Endodermal cell (in vitro differentiated cells): ENCODE data around the gene TBX5. TPM values are rescaled to one million over a fixed set of nuclear protein-coding genes. Genes with fewer than 3 reads are reported as not detected.

Experiments
- DNase-seq: peaks from one replicate; pipeline ENCODE4 v3.0.0-alpha.2; 2017
- H3K27ac ChIP-seq: 2 replicates; pipeline ENCODE4 v1.5.1; 2013; ENCODE audit warnings: mild to moderate bottlenecking, low read depth, low read length, moderate library complexity
- H3K27me3 ChIP-seq: 2 replicates; pipeline ENCODE4 v1.6.1; 2013; ENCODE audit warnings: mild to moderate bottlenecking, low read length, moderate library complexity; ENCODE audit not compliant: insufficient read depth, control insufficient read depth, poor library complexity, severe bottlenecking
- H3K36me3 ChIP-seq: 2 replicates; pipeline ENCODE4 v1.7.0; 2013; ENCODE audit warnings: mild to moderate bottlenecking, low read length, moderate library complexity; ENCODE audit not compliant: control insufficient read depth, insufficient read depth
- H3K4me1 ChIP-seq: one replicate; pipeline ENCODE4 v1.7.0; 2013; ENCODE audit warnings: low read length; ENCODE audit not compliant: control insufficient read depth, insufficient read depth
- H3K4me3 ChIP-seq: 2 replicates; pipeline ENCODE4 v1.5.1; 2013; ENCODE audit warnings: mild to moderate bottlenecking, low read length, moderate library complexity
- H3K9ac ChIP-seq: 2 replicates; pipeline ENCODE4 v1.6.1; 2013; ENCODE audit warnings: mild to moderate bottlenecking, low read length, moderate library complexity; ENCODE audit not compliant: poor library complexity, severe bottlenecking; ENCODE audit errors: extremely low read depth
- H3K9me3 ChIP-seq: 2 replicates; pipeline ENCODE4 v1.6.1; 2013; ENCODE audit warnings: mild to moderate bottlenecking, low read length, moderate library complexity; ENCODE audit not compliant: control insufficient read depth
- H3K27ac Mint-ChIP-seq: 2 replicates; pipeline ENCODE4 v1.8.0; 2020; ENCODE audit warnings: mixed read lengths
- H3K27me3 Mint-ChIP-seq: 2 replicates; pipeline ENCODE4 v1.8.0; 2021; ENCODE audit warnings: mild to moderate bottlenecking, mixed read lengths; ENCODE audit not compliant: insufficient read depth
- H3K36me3 Mint-ChIP-seq: 2 replicates; pipeline ENCODE4 v1.8.0; 2020; ENCODE audit warnings: low read depth, mixed read lengths
- H3K4me1 Mint-ChIP-seq: 2 replicates; pipeline ENCODE4 v1.8.0; 2020; ENCODE audit warnings: mixed read lengths
- H3K4me3 Mint-ChIP-seq: 2 replicates; pipeline ENCODE4 v1.8.0; 2020; ENCODE audit warnings: mild to moderate bottlenecking, moderate library complexity, mixed read lengths
- H3K9me3 Mint-ChIP-seq: 2 replicates; pipeline ENCODE4 v1.8.0; 2020; ENCODE audit warnings: mild to moderate bottlenecking, mixed read lengths
- CTCF ChIP-seq: fragments of 200-600 bp; sonication (generic); conservative IDR thresholded peaks from 2 replicates; pipeline ENCODE4 v1.5.0; 2021; ENCODE audit warnings: antibody characterized with exemption, mild to moderate bottlenecking
- WGBS, 2 experiments: methylation state at CpG; one replicate each; pipeline versions ENCODE4 v1.1.5 to v1.1.7; 2013; ENCODE audit warnings: missing lambda C conversion rate in 2 of 2, mixed read lengths in 1 of 2; ENCODE audit not compliant: insufficient coverage in 1 of 2, insufficient read length in 1 of 2; 5-methylcytosine and 5-hydroxymethylcytosine counted together
- total RNA-seq, 2 donors: library from RNA; stranded (reverse); fragmentation: NEBNext Ultra II Directional in 1 of 2; extraction: Animal tissue kit (Norgen Biotek cat#: 25700) in 1 of 2; gene quantifications; 2 replicates in 1 of 2; 3 replicates in 1 of 2; pipeline ENCODE4 v1.2.1, GENCODE V29; 2021

Gene TBX5
- total RNA-seq, 2 donors from 2014 or later = not detected

DNA sequence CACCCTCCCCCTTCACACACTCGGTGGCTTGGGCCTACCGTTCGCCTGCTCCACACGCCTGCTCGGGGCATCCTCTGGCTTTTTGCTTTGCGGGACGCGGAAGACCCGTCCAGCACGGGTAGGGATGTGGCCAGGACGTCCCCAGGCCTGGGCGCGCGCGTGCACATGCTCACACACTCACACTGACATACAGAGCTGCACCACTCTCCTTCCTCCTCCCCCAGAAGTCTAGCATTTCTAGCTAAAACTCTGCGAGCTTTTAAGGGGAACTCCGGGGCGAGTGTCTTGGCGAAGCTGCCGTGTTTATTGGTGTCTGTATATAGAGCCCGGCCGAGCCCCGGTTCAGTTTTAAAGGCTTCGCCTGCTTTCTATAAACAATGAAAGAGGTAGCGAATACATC lies 5.0 kb downstream of the TBX5 start:
- Mint-ChIP-seq H3K4me3 (no peak overlapping the region), H3K27me3 (peaks cover 99% of the 10 kb centered on the region), H3K4me1 (peaks cover 32% of the 10 kb centered on the region), H3K36me3 (no peaks in the 10 kb centered on the region), H3K27ac (no peak overlapping the region), H3K9me3 (no peaks in the 10 kb centered on the region)
- DNase-seq = peak; percentile 76
- Histone ChIP-seq H3K27ac (no peak overlapping the region), H3K9me3 (no peaks in the 10 kb centered on the region), H3K36me3 (no peaks in the 10 kb centered on the region), H3K9ac (no peak overlapping the region), H3K4me3 (no peak overlapping the region), H3K4me1 (no peaks in the 10 kb centered on the region), H3K27me3 (peaks cover 100% of the 10 kb centered on the region)
- WGBS, 2 experiments = 4 to 7% methylated on average over 5 to 25 of the region's 25 CpGs
- TF ChIP-seq CTCF = no peak

DNA sequence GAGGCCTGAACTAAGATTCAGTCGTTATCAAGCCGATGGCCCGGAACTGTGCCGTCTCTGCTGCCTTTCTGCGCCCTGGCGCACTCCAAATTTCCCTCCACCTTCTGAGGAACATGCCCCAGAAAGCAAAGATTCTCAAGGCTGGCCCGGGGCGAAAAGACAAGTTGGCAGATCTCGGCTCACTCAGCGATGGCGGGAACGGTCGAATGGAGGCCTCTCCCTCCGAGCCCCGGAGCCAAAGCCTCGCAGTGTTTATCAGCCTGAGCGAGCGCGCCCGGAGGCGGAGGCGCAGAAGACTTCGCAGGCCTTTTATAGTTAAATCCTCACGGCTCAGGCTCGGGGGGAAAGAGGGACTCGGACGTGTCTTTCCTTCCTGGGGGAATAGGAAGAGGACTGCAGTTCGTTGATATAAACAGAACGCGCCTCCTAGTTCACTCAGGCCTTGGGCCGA lies 5.6 kb downstream of the TBX5 start:
- WGBS, 2 experiments = 2 to 5% methylated on average over 27 of the region's 31 CpGs
- peak; percentile 82 for DNase-seq
- Mint-ChIP-seq H3K4me1 (peaks cover 33% of the 10 kb centered on the region), H3K36me3 (no peaks in the 10 kb centered on the region), H3K27me3 (peaks cover 99% of the 10 kb centered on the region), H3K27ac (no peak overlapping the region), H3K4me3 (peak overlapping the region; percentile 40), H3K9me3 (no peaks in the 10 kb centered on the region)
- H3K9me3 ChIP-seq = no peaks in the 10 kb centered on the region
- no peak for TF ChIP-seq CTCF
- H3K9ac ChIP-seq = no peak overlapping the region
- no peaks in the 10 kb centered on the region for H3K36me3 ChIP-seq
- H3K4me3 ChIP-seq = no peak overlapping the region
- no peak overlapping the region for H3K27ac ChIP-seq
- peaks cover 100% of the 10 kb centered on the region for H3K27me3 ChIP-seq
- no peaks in the 10 kb centered on the region for H3K4me1 ChIP-seq

GRCh38 chr12:114399664-114400211 lies 6.2 kb downstream of the TBX5 start:
- peak overlapping the region; percentile 40 for H3K4me3 Mint-ChIP-seq
- Histone ChIP-seq H3K27ac (no peak overlapping the region), H3K4me3 (no peak overlapping the region), H3K9me3 (no peaks in the 10 kb centered on the region), H3K9ac (no peak overlapping the region), H3K27me3 (peaks cover 100% of the 10 kb centered on the region), H3K4me1 (no peaks in the 10 kb centered on the region), H3K36me3 (no peaks in the 10 kb centered on the region)
- no peaks in the 10 kb centered on the region for H3K9me3 Mint-ChIP-seq
- peaks cover 99% of the 10 kb centered on the region for H3K27me3 Mint-ChIP-seq
- H3K4me1 Mint-ChIP-seq = peaks cover 32% of the 10 kb centered on the region
- WGBS, 2 experiments = 1 to 3% methylated on average over 20 to 30 of the region's 30 CpGs
- H3K36me3 Mint-ChIP-seq = no peaks in the 10 kb centered on the region
- no peak for TF ChIP-seq CTCF
- H3K27ac Mint-ChIP-seq = no peak overlapping the region
- peak; percentile 98 for DNase-seq
